Endothelial cell of hepatic sinusoid (primary cell): ENCODE measurements around the gene C18orf63.
"Not testable (repeated sequence)": the region's sequence is repeated elsewhere in the genome, so short reads cannot be mapped to it uniquely, and the experiment has no call there.

Experiments
- in situ Hi-C: cut with HindIII; loops from 2 replicates; pipeline ENCODE4 v1.10.0; 2017; ENCODE audit warnings: low sequenced_read_pairs

The C18orf63 gene

GRCh38 chr18:74326231-74326630, 10.6 kb downstream of the C18orf63 start:
- in situ Hi-C loops, result no loop called here

DNA sequence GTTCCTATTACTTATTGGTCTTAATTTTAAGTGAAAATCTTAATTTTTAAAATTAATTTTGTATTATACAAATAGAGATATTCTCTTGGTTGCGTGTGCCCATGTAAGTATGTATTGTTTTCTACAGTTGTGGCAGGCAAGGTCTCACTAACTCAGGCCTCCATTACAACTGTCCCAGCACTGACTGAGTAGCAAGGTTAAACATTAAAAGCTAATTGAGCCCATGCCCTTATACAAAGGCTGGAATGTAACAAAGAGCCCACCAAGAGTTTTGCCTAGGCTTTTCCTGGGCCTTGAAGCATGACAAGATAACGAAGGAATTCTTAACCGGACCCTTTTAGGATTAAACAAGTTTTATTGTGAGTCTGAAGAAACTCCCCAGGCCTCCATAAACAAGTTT, 11.2 kb downstream of the C18orf63 start:
- in situ Hi-C loops, result not testable (repeated sequence)

- in situ Hi-C loops, result no loop called here
Observed at GRCh38 chr18:74328206-74328605, 12.6 kb downstream of the C18orf63 start.

GRCh38 chr18:74329688-74330205, 14.1 kb downstream of the C18orf63 start:
- in situ Hi-C loops, result no loop called here

DNA sequence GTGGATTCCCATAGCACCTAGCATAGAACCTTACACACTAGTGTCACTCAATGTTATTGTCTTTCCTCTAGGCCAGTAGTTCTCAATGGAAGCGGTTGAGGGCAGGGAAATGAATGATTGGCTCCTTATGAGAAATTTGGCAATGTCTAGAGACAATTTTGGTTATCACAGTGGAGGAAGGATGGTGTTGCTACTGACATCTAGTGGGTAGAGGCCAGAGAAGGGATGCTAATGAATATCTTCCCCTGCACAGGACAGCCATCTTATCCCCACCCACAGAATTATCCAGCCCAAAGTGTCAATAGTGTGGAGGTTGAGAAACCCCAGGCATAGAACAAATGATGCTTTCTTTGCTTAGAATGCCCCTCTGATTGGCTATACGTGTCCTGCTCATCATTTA, 15.8 kb downstream of the C18orf63 start:
- in situ Hi-C loops, result no loop called here

GRCh38 chr18:74333091-74333490, 17.5 kb downstream of the C18orf63 start:
- in situ Hi-C loops, result no loop called here

- in situ Hi-C loops, result no loop called here
Observed at GRCh38 chr18:74334242-74334893, 18.7 kb downstream of the C18orf63 start.

DNA sequence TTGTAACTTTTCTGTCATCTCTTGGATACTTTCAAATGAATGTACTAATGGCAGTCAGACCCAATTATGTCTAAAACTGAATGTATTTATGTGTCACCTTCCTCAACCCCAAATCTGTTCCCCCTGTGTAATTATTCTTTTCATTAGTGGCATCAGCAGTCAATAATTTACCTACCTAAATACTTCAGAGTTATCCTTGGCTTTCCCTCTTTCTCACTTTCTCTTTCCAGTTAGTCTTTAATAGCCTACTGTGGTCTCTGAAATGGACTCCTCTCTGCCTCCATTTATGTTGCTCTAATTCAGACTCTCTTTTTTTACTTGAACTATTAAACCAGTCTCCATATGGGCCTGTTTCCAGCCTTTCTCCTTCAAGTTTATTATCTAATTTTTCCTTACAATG, 21.0 kb downstream of the C18orf63 start:
- in situ Hi-C loops, result no loop called here

- in situ Hi-C loops, result no loop called here
Observed at GRCh38 chr18:74337155-74337911, 21.7 kb downstream of the C18orf63 start.

DNA sequence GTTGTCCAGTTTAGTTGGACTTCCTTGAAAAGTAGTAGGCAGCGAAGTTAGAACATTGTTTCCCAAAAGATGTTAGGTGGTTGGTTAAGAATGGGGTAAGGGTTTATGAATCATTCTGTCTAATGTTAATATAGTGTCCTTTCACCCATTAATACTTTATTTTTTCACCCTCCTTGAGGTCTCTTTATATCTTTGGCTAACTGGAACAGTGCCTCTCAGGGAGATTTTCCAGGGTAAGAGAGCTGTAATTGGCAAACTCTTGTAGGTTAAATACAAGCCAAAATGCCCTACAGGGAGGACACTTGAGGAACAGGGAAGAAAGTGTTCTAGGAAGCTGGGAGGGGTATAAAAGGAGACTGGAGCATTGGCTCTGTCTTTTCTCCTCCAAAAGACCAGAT, 22.3 kb downstream of the C18orf63 start:
- in situ Hi-C loops, result no loop called here

- in situ Hi-C loops, result no loop called here
Observed at GRCh38 chr18:74342416-74343043, 26.9 kb downstream of the C18orf63 start.

DNA sequence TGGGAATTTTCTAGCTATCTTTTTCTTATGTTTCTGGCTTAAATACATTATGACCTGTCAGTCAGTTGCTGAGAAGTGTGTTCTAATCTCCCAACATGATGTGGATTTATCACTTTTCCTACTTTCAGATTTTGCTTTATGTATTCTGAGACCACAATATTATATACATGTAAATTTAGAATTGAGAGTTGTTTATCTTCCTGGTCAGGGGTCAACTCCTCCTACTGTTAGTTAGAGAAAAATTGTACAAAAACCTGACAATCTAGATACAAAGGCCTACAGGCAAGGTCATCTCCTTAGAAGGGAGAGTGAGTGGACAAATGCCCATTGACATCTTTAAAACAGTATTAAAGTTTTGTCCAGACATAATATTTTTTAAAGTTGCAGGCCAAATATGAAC, 30.6 kb downstream of the C18orf63 start:
- in situ Hi-C loops, result no loop called here

GRCh38 chr18:74348581-74348980, 32.9 kb downstream of the C18orf63 start:
- in situ Hi-C loops, result no loop called here

DNA sequence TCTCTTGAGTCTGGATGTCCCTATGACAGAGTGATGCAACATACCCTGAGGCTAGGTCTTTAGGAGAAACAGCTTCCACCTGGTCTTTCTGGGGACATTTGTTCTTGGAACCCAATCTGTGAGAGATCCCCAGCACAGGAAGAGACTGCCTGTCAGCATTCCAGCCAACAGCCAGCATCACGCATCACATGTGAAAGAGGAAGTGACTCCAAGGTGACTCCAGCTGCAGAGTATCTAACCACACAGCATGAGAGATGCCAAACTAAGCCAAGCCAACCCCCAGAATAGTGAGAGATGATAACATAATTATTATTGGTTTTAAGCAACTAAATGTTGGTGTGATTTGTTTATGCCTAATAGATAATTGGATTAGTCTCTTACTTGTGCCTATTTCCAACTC, 35.7 kb downstream of the C18orf63 start:
- in situ Hi-C loops, result no loop called here

GRCh38 chr18:74353169-74353775, 37.6 kb downstream of the C18orf63 start:
- in situ Hi-C loops, result no loop called here

- in situ Hi-C loops, result no loop called here
Observed at GRCh38 chr18:74356959-74357358, 41.3 kb downstream of the C18orf63 start.

GRCh38 chr18:74360852-74361655, 45.4 kb downstream of the C18orf63 start:
- in situ Hi-C loops, result no loop called here

DNA sequence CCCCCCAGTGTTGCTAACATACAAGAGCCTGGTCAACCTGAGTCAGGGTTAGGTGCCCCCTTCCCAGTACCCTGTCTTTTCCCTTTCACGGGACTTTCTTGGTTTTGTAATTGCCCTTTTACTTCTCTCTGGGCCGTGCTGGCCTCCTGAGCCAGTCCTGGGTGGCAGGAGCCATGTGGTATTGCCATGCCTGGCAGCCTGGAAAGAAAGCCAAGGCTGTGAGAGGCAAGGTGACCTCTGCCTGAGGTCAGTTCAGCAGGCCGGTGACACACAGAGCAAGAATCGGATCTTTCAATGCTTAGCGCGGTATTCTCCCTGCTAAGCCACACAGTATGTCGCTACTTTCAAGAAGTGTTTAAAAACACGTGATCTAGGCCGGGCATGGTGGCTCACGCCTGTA, 52.3 kb downstream of the C18orf63 start:
- in situ Hi-C loops, result no loop called here

- in situ Hi-C loops, result no loop called here
Observed at GRCh38 chr18:74368901-74369705, 53.5 kb downstream of the C18orf63 start.

GRCh38 chr18:74370115-74370514, 54.5 kb downstream of the C18orf63 start:
- in situ Hi-C loops, result no loop called here
